ENCODE data around the gene GTF2IRD1.
"Not testable (repeated sequence)": the region's sequence is repeated elsewhere in the genome, so short reads cannot be mapped to it uniquely, and the experiment has no call there.

GTF2IRD1 gene

DNA sequence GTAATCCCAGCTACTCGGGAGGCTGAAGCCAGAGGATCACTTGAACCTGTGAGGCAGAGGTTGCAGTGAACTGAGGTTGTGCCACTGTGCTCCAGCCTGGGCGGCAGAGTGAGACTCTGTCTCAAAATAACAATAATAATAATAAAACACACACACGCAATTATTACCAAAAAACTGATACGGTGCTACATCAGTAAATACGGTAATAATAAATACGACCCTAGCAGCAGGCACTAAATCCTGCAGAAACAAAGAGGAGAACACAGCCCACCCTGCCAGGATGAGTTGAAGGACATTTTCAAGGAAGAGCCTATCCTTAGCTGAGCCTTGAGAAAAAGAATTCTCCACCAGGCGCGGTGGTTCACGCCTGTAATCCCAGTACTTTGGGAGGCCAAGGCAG is 169.4 kb downstream of the GTF2IRD1 start:
- H3K4me3 ChIP-seq (replicated peaks; ENCODE audit: low read depth, low read length), result no peak overlapping the region
- TF ChIP-seq, protein P1, sequence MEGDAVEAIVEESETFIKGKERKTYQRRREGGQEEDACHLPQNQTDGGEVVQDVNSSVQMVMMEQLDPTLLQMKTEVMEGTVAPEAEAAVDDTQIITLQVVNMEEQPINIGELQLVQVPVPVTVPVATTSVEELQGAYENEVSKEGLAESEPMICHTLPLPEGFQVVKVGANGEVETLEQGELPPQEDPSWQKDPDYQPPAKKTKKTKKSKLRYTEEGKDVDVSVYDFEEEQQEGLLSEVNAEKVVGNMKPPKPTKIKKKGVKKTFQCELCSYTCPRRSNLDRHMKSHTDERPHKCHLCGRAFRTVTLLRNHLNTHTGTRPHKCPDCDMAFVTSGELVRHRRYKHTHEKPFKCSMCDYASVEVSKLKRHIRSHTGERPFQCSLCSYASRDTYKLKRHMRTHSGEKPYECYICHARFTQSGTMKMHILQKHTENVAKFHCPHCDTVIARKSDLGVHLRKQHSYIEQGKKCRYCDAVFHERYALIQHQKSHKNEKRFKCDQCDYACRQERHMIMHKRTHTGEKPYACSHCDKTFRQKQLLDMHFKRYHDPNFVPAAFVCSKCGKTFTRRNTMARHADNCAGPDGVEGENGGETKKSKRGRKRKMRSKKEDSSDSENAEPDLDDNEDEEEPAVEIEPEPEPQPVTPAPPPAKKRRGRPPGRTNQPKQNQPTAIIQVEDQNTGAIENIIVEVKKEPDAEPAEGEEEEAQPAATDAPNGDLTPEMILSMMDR (IDR thresholded peaks at IDR 0.05; ENCODE audit: low read depth, low read length, missing control alignments), result no peak
- DNase-seq (ENCODE audit: extremely low read depth, low read depth), result no peak

DNA sequence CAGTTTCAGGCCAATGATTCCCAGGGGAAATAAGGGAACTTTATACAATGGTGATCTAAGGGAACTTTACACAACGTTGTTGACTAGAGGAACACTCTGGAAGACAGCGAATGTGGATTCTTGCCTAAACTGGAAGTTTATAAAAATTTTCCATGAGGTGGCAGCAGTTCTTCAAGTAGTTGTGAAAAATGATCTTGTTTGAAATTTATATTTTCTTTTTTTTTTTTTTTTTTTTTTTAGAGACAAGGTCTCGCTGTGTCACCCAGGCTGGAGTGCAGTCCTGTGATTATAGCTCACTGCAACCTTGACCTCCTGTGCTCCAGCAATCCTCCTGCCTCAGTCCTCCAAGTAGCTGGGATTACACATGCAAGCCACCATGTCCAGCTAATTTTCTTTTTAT is 171.7 kb downstream of the GTF2IRD1 start:
- no peak for DNase-seq (ENCODE audit: extremely low read depth, low read depth)
- TF ChIP-seq, protein P1 (IDR thresholded peaks at IDR 0.05; ENCODE audit: low read depth, low read length, missing control alignments), result no peak
- no peak overlapping the region for H3K4me3 ChIP-seq (replicated peaks; ENCODE audit: low read depth, low read length)

DNA sequence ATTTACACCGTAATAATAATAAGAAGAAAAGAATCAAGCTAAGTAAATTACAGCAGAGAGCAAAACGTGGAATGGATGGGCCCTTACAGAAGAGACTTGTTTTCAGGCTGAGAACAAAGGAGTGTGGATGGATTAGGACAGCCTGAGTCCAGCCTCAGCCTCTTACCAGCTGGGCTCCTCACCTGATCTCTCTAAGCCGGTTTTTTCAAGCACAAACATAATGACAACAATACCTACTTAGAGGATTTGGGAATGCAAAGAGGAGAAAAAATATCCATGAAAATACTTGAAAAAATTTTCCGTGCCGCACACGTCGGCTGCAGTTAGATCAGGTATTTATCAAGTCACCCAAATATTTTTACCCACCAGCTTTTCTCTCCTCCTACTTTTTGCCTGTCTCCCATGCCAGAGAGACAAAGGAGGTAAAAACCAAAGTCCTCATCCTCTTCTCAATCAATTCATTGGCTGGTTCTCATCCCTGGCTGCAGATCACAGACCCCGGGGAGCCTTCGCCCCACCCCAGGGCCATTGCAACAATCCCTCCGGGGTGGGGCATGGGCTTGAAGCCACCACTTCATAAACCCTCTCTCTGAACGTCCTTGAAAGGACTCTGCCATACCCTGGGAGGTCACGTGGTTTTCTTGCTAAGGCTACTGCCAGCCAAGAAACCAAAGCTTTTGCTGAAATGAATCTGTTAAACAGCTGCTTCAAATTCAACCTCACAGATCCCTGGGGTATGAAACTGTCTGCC is 174.1 kb downstream of the GTF2IRD1 start:
- H3K4me3 ChIP-seq (replicated peaks; ENCODE audit: low read depth, low read length), result no peak overlapping the region
- DNase-seq (ENCODE audit: extremely low read depth, low read depth), result no peak
- TF ChIP-seq, protein P1 (IDR thresholded peaks at IDR 0.05; ENCODE audit: low read depth, low read length, missing control alignments), result no peak

DNA sequence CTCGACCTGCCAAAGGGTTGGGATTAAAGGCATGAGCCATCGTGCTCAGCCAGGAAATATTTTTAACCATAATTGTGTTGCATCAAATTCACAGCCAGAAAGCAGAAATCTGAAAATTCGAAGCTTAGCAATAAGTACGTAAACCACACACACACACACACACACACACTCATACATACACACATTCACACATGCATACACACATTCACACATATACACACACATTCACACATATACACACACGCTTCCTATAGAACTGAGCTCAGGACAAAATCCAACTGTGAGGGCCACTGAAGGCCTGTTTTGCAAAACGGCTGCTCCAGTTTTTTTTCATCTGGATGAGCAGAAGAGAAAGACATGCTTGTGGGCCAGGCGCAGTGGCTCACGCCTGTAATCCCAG is 178.8 kb downstream of the GTF2IRD1 start:
- no peak overlapping the region for H3K4me3 ChIP-seq (replicated peaks; ENCODE audit: low read depth, low read length)
- no peak for DNase-seq (ENCODE audit: extremely low read depth, low read depth)
- TF ChIP-seq, protein P1 (IDR thresholded peaks at IDR 0.05; ENCODE audit: low read depth, low read length, missing control alignments), result no peak

DNA sequence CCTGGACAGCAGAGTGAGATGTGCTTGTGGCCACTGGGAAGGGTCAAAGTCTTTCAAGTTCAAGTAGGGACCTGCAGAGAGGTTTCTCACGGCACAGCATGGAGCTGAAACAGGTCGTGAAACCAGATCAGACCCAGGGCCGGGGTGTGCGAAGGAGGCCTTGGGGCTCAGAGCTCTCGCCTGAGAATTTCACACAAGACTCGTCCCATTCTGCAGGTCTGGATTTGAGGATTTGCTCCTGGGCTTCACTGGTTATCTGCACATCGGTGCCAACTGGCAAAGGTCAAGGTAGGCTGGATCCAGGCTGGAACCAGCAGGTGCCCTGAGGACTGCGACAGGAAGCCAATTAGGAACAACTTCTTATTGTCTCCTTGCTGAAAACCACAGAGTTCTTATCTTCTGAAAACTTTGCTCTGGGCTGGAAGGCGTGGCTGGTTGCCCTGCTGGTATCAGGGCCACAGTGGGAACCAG is 179.8 kb downstream of the GTF2IRD1 start:
- DNase-seq (ENCODE audit: extremely low read depth, low read depth), result no peak
- H3K4me3 ChIP-seq (replicated peaks; ENCODE audit: low read depth, low read length), result no peak overlapping the region
- TF ChIP-seq, protein P1 (IDR thresholded peaks at IDR 0.05; ENCODE audit: low read depth, low read length, missing control alignments), result no peak

DNA sequence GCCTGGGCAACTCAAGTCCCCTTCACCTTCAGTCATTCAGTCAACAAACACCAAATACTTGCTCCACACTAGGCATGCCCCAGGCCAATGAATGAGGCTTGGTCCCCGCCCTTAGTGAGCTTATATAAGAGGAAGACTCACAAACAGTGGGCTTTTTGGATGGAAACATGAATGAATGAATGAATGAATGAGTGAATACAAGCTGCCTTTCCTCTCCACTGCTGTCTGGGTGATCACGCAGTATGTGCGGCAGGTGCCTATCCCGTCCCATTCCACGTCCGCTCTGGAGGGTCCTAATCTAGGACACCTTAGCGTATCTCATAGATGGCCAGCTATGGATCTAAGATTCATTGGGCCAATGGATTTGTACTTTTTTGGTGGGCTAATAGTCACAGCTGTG is 184.0 kb downstream of the GTF2IRD1 start:
- TF ChIP-seq, protein P1 (IDR thresholded peaks at IDR 0.05; ENCODE audit: low read depth, low read length, missing control alignments), result no peak
- DNase-seq (ENCODE audit: extremely low read depth, low read depth), result no peak
- no peak overlapping the region for H3K4me3 ChIP-seq (replicated peaks; ENCODE audit: low read depth, low read length)

DNA sequence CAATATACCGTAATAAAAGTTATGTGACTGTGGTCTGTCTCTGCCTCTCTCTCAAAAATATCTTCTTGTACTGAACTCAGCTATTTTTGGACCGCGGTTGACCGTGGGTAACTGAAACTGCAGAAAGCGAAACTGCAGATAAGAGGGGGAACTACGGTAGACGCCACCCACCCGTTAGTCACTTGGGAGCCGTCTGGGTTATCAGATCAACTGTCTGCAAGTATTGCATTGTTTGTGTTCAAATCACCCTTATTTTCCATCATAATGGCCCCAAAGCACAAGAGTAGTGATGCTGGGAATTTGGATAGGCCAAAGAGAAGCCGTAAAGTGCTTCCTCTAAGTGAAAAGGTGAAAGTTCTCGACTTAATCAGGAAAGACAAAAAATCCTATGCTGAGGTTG is 196.3 kb downstream of the GTF2IRD1 start:
- not testable (repeated sequence) for H3K4me3 ChIP-seq (replicated peaks; ENCODE audit: low read depth, low read length)

DNA sequence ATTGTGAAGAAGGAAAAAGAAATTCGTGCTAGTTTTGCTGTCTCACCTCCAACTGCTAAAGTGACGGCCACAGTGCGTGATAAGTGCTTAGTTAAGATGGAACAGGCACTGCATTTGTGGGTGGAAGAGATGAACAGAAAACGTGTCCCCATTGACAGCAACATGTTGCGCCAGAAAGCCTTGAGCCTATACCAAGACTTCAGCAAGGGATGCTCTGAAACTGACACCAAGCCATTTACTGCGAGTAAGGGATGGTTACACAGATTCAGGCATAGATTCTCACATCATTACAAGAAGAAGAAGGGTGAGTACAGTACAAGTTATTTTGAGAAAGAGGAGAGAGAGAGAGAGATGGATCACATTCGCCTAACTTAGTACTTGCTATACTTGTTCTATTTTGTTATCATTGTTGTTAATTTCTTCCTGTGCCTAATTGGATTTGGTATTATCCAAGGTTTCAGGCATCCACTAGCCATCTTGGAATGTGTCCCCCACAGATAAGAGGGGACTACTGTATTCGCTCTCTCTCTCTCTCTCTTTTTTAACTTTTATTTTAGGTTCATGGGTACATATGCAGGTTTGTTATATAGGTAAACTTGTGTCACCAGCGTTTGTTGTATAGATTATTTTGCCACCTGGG is 196.9 kb downstream of the GTF2IRD1 start:
- not testable (repeated sequence) for DNase-seq (ENCODE audit: extremely low read depth, low read depth); H3K4me3 ChIP-seq (replicated peaks; ENCODE audit: low read depth, low read length)

More for the DNA sequence above, 196.3 kb downstream of the GTF2IRD1 start:
- not testable (repeated sequence) for DNase-seq (ENCODE audit: extremely low read depth, low read depth)

DNA sequence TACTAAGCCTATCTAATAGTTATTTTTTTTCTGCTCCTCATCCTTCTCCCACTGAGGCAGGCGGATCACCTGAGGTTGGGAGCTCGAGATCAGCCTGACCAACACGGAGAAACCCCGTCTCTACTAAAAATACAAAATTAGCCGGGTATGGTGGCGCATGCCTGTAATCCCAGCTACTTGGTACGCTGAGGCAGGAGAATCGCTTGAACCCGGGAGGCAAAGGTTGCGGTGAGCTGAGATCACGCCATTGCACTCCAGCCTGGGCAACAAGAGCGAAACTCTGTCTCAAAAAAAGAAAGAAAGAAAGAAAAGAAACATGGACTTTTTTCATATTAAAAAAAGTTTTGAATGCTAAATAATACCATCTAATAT is 197.4 kb downstream of the GTF2IRD1 start:
- not testable (repeated sequence) for DNase-seq (ENCODE audit: extremely low read depth, low read depth); H3K4me3 ChIP-seq (replicated peaks; ENCODE audit: low read depth, low read length)
